ENCODE measurements around the gene SLC39A11. TPM values are rescaled to one million over a fixed set of nuclear protein-coding genes. Genes with fewer than 3 reads are reported as not detected.
"Not testable (repeated sequence)": the region's sequence is repeated elsewhere in the genome, so short reads cannot be mapped to it uniquely, and the experiment has no call there.

The SLC39A11 gene
- total RNA-seq, 1 experiment from 2014 or later, result 56.1 TPM

GRCh38 chr17:73132085-73132492 is 39.6 kb upstream of the SLC39A11 start:
- POLR2A ChIA-PET, result interaction anchor here (0.6 kb wide), 1 partner anchor 33 kb away, joined by 5 read pairs; no protein-coding TSS in a partner anchor
- no peak overlapping the region for H3K27ac ChIP-seq (ENCODE audit: low read length)
- intact Hi-C loops (cut with micrococcal nuclease; ENCODE audit: unreplicated experiment) (no loop called here), in situ Hi-C loops (cut with HindIII; ENCODE audit: low pct_unique_long_range_greater_than_20kb, low sequenced_read_pairs) (no loop called here)
- CTCF ChIA-PET, result no interaction called here
- no peaks in the 10 kb centered on the region for H3K9me3 ChIP-seq (ENCODE audit: control insufficient read depth, insufficient read depth, low read depth, low read length)
- H3K4me3 ChIP-seq (ENCODE audit: low read depth in 2 of 2, low read length in 2 of 2), result no peak overlapping the region
- DNase-seq (ENCODE audit: low read depth, low spot score) (no peak), ATAC-seq (no peak)
- TF ChIP-seq SIN3A (IDR thresholded peaks at IDR 0.05; ENCODE audit: borderline replicate concordance, insufficient read depth, low read depth, low read length) (no peak), TCF7L2 (IDR thresholded peaks at IDR 0.05; ENCODE audit: low read depth, low read length) (no peak), REST (IDR thresholded peaks at IDR 0.05; ENCODE audit: insufficient read depth in 1 of 2, low read depth in 2 of 2, low read length in 1 of 2) (no peak), POLR2AphosphoS5 (IDR thresholded peaks at IDR 0.05; ENCODE audit: low read depth, low read length) (no peak), CTCF (IDR thresholded peaks at IDR 0.05) (no peak)
- H3K4me1 ChIP-seq (ENCODE audit: control insufficient read depth, insufficient read depth, low read length), result no peaks in the 10 kb centered on the region
- H3K27me3 ChIP-seq (ENCODE audit: control insufficient read depth, insufficient read depth, low read length), result no peaks in the 10 kb centered on the region
- no TSS peak for BruUV-seq (replicated peaks)
- no peaks in the 10 kb centered on the region for H3K36me3 ChIP-seq (ENCODE audit: control insufficient read depth, insufficient read depth, low read length)

- CTCF ChIA-PET; H3K27me3 ChIP-seq (ENCODE audit: control insufficient read depth, insufficient read depth, low read length); H3K4me3 ChIP-seq (ENCODE audit: low read depth in 2 of 2, low read length in 2 of 2); ATAC-seq; in situ Hi-C loops (cut with HindIII; ENCODE audit: low pct_unique_long_range_greater_than_20kb, low sequenced_read_pairs); H3K27ac ChIP-seq (ENCODE audit: low read length); H3K9me3 ChIP-seq (ENCODE audit: control insufficient read depth, insufficient read depth, low read depth, low read length); H3K4me1 ChIP-seq (ENCODE audit: control insufficient read depth, insufficient read depth, low read length); BruUV-seq (replicated peaks); H3K36me3 ChIP-seq (ENCODE audit: control insufficient read depth, insufficient read depth, low read length); intact Hi-C loops (cut with micrococcal nuclease; ENCODE audit: unreplicated experiment); DNase-seq (ENCODE audit: low read depth, low spot score): not testable (repeated sequence)
- POLR2A ChIA-PET, result interaction anchor here (0.7 kb wide), 1 partner anchor 65 kb away, joined by 6 read pairs; no protein-coding TSS in a partner anchor
Observed at GRCh38 chr17:73131439-73131838, 39.0 kb upstream of the SLC39A11 start.

DNA sequence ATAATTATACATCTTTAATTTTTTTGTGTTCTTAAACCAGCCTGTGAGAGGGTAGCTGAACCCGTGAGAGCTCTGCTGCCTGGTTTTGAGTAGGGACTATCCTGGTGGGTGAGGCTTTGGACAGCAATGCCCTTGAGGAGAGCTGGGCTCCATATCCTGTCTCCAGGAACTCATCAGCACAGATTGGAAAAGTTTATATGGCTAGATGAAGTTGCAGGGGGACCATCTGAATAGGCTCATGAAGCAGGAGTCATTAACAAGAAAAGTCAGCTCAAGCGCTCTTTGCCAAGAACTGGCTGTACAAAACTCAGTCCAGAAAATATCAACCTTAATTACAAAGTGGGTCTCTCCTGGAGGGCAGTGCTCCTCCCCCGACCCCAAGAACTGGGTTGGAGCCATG is 38.5 kb upstream of the SLC39A11 start:
- H3K36me3 ChIP-seq (ENCODE audit: control insufficient read depth, insufficient read depth, low read length), result no peaks in the 10 kb centered on the region
- POLR2A ChIA-PET, result interaction anchor here (0.7 kb wide), 1 partner anchor 65 kb away, joined by 6 read pairs; no protein-coding TSS in a partner anchor
- H3K27ac ChIP-seq (ENCODE audit: low read length), result no peak overlapping the region
- in situ Hi-C loops (cut with HindIII; ENCODE audit: low pct_unique_long_range_greater_than_20kb, low sequenced_read_pairs), result no loop called here
- CTCF ChIA-PET, result no interaction called here
- BruUV-seq (replicated peaks), result no TSS peak
- intact Hi-C loops (cut with micrococcal nuclease; ENCODE audit: unreplicated experiment), result no loop called here
- no peaks in the 10 kb centered on the region for H3K9me3 ChIP-seq (ENCODE audit: control insufficient read depth, insufficient read depth, low read depth, low read length)
- ATAC-seq (no peak), DNase-seq (ENCODE audit: low read depth, low spot score) (no peak)
- no peaks in the 10 kb centered on the region for H3K27me3 ChIP-seq (ENCODE audit: control insufficient read depth, insufficient read depth, low read length)
- H3K4me3 ChIP-seq (ENCODE audit: low read depth in 2 of 2, low read length in 2 of 2), result no peak overlapping the region
- no peaks in the 10 kb centered on the region for H3K4me1 ChIP-seq (ENCODE audit: control insufficient read depth, insufficient read depth, low read length)
- TF ChIP-seq SIN3A (IDR thresholded peaks at IDR 0.05; ENCODE audit: borderline replicate concordance, insufficient read depth, low read depth, low read length), result no peak
- TF ChIP-seq TCF7L2 (IDR thresholded peaks at IDR 0.05; ENCODE audit: low read depth, low read length), result no peak
- no peak for TF ChIP-seq POLR2AphosphoS5 (IDR thresholded peaks at IDR 0.05; ENCODE audit: low read depth, low read length)
- TF ChIP-seq CTCF (IDR thresholded peaks at IDR 0.05), result no peak
- TF ChIP-seq REST (IDR thresholded peaks at IDR 0.05; ENCODE audit: insufficient read depth in 1 of 2, low read depth in 2 of 2, low read length in 1 of 2), result no peak

All from Panc1 (cell line).